GM19452 (cell line): Measurements from ENCODE around the gene FOXP4.

ENCODE experiments used
- ATAC-seq: cut with Tn5 transposase; IDR thresholded peaks from one replicate; pipeline ENCODE4 v1.9.1; 2021; ENCODE audit not compliant: unreplicated experiment

The FOXP4 gene

DNA sequence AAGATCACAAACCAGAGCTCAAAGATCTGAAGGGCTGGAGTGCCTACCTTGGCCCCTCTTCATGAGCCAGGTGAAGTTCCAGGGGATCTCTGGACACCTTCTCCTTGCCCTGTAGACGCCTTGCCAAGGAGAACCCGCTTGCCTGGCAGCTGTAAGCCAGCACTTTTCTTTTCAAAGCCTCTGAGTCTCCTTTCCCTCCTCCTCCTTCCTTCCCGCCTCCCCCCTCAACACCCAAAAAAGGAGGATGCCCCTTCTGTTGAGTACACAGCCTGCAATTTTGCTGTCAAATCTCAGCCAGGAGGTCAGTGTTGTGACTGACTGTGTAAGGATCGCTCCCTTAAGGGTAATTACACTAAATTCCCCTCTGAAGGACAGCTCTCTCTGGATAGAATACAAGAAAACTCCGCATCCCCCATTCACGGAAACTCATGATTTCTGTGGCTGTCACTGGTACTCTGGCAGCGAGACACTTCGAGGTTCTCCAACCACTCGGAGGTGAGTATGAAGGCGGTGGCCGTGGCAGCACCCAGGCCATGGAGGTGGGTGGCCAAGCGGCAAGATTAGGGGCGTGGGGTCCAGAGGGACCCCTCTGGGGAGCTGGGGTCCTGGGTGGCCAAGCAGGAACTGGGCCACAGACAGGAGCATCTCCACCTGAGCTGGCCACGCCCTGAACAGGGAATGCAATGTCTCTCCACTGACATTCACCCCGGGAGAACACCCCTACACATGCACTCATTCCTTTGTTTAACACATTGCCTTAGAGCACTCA, 23.2 kb upstream of the FOXP4 start:
- ATAC-seq: no peak

- ATAC-seq: no peak
Observed at GRCh38 chr6:41523915-41524633, 22.1 kb upstream of the FOXP4 start.

DNA sequence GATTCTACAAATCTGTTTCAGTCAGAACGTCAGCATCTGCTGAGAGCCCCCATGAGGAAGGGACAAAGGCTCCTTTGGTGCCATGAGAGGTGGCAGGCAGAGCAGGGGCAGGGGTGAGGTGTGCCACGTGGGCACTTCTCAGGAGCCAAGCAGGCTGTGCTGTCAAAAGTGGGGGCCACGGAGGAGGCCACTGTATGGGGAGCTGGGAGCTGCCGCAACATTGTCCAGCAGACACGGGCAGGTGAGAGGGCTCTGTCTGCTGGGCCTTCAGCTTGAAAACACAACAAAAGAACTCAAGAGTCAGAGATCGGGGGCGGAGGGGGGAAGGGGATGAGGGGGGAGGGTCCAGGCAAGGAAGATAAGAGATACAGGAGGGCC, 21.6 kb upstream of the FOXP4 start:
- ATAC-seq: no peak

DNA sequence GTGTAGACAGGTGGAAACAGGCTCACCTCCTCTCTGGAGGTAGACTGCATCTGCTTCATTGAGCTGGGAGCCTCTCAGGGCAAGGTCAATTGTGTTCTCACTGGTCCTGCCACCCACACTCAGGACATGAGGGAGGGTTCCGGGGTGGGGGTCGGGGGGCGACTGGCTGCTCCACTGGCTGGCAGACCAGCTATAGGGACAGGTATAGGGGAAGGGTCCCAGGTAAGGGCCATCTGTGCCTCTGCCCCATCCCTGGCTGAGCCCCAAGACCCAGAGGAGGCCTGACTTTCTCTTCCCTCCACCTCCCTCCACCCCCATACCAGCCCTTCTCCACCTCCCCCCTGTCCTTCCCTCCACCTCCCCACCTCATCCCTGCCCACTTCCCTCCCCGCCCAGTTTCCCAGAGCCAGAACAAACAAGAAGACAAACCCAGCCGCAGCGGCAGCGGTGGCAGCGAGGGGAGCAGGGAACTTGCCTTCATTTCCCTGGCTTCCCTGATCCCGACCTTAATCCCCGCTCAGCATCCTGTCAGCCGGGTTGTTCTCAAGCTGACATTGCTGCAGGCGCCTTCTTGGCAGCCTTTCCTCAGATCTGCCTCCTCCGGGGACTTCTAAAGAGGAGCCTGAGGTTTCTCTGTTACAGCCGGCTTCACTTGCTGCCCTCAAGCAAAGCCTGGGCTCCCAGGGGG, 18.3 kb upstream of the FOXP4 start:
- no peak for ATAC-seq

- no peak for ATAC-seq
Observed at GRCh38 chr6:41528409-41528963, 17.7 kb upstream of the FOXP4 start.

DNA sequence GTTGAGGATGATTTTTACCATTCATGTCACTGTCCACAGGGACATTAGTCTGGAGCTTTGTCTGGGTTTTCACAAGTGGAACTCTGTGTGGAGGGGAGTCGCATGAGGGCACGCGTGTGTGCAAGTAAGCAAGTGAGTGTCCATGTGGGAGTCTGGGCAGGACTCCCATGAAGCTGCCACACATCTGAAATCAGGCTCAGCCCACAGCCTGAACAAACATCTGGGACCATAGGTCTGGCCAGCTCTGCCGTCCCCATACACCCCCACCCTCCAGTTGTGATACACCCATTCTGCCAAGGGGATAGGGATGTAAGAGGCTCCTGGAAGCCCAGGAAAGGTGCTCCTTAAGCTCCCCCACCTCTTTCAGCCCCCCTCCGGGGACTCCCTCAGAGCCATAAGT, 17.1 kb upstream of the FOXP4 start:
- no peak for ATAC-seq

DNA sequence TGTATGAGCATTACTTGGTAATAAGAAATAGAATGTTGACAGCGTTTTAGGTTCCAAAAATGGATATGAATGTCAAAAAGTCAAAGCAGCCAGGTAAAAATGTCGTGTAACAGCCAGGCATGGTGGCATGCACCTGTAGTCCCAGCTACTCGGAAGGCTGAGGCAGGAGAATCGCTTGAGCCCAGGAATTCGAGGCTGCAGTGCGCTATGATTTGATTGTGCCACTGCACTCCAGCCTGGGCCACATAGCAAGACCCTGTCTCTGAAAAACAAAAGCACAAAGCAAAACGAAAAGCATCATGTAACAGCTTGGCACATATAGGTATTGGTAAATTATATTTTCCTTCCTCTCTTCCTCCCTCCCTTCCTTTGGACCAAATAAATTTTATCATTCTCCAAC, 16.2 kb upstream of the FOXP4 start:
- no peak for ATAC-seq

GRCh38 chr6:41530476-41530875, 15.7 kb upstream of the FOXP4 start:
- no peak for ATAC-seq

- ATAC-seq: no peak
Observed at GRCh38 chr6:41531016-41531415, 15.2 kb upstream of the FOXP4 start.

DNA sequence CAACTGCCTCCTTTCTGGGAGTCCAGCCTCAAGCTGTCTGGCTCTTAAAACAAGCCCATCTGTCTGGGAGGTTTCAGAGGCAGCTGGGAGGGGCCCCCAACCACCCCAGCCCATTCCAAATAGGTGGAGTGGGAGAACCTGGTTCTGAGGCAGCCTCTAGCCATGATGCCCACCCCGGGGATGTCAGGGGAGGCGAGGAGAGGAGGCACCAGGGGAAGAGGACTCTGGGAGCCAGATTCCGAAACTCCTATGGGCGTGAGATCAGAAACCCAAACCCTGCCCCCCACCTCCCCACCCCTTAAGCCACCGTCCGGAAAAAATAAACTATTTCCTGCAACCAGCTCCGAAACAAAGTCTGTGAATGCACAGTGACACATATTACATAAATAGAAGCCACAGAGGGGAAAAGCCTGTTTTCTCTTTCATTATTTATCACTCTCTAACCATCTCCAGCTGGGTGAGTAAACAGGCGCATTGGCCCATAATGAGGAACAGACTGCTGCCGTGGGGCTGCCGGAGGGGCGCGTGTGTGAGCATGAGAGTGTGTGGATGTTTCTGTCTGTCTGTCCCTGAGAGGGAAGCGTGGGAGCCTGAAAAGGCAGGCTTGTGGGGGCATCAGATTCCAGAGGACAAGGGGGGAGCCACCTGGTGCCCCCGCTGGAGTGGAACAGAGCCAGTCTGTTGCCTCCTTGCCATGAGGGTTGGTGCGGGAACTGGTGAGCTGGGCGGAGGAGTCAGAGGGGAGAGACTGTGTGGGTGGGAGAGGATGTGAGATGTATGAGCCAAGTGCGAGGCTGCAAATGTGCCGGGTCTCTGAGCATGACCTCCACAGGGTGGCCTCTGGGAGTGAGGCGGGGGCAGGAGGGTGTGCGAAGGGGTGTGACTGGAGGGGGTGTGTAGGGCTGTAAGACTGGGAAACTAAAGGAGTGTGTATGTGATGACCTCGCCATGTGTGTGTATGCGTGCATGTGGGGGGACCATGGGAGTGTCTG, 14.3 kb upstream of the FOXP4 start:
- ATAC-seq: peak; percentile 88

DNA sequence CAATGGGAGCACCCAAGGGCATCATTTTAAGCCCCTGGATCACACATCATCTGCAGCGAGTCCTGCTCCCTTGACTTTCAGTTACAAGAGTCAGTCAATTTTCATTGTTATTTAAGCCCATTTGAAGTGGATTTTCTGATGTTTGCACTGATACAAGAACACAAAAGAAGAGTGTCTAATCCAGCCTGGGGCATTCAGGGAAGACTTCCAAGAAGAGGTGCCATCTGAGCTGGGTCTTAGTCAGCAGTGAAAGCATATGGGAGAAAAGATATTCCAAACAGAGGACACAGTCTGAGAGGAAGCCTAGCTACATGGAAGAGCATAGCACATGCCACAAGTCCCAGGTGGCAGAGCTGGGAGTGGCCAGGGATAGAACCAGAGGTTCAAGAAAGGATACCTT, 10.4 kb upstream of the FOXP4 start:
- no peak for ATAC-seq

DNA sequence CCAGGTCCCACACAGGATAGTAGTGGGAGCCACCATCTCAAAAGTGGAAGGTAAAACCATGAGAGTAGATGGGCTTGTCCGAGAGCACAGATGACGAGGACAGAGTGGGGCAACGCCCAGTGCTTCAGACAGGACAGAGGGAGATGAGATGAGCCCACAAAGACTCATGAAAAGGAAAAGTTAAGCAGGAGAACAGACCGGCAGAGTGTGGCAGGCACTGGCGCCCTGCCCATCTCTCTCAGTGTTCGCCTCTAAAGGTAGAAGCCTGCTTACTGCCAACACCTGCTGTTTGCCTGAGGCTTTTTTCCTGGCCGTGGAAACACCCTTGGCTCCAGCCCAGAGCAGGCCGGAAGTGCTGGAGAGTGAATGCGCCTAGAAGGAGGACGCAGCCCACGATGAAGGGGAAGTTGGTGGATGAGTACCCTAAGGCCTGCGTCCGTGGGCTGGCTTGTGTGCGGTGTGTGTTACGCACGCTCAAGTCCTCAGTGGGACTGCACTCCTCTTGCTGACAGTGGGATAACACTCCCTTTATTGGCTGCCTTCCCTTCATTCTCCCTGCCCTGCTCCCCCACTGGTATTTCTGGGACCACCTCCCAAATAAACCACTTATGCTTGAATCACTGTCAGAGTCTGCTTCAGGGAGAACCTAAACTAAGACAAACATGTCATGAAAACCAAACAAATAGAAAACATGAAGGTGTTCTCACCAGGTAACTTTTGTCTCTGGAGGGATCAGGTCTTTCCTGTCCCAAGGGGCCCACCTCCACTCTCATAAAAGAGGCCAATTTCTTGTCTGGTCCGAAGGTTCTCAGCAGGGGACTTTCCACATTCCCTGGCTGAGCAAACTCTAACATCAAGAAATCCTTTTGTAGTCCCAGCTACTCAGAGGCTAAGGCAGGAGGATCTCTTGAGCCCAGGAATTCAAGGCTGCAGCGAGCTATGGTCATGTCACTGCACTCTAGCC, 9.1 kb upstream of the FOXP4 start:
- no peak for ATAC-seq

- ATAC-seq: no peak
Observed at GRCh38 chr6:41538556-41539182, 7.5 kb upstream of the FOXP4 start.

DNA sequence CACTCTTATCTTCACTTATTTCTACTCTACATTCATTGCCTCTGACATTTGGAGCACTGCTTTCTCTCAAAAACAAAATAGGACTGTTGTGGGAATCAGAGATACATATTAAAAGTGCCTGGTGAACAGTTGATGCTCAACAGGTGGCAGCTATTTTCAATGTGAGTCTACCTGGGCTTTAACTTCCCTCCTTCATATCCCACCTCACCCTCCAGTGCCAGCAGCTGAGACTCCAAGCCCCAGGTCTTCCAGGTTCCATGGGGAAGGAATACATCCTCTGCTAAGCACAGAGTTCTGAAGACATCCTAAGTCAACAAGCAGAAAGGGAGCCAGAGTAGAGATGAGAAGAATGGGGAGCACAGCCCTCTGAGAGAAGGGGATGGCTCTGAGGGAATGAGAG, 7.0 kb upstream of the FOXP4 start:
- ATAC-seq: no peak

DNA sequence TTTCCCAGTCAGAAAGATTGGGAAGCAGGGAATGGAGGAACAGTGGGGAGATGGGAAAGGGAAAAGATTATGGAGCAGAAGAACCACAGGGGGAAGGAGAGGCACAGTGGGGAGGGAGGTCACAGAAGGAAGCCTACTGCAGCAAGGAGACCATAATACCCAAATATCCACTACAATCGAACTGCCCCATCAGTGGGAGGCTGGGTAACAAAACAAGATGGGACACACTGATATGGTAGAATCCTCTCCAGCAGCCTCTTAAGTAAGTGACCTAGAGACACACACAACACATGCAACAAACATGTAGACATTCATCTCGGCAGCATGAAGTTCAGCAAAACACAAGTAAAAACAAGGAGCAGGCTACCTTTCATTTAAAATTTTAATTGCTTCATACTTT, 4.8 kb upstream of the FOXP4 start:
- ATAC-seq: no peak

DNA sequence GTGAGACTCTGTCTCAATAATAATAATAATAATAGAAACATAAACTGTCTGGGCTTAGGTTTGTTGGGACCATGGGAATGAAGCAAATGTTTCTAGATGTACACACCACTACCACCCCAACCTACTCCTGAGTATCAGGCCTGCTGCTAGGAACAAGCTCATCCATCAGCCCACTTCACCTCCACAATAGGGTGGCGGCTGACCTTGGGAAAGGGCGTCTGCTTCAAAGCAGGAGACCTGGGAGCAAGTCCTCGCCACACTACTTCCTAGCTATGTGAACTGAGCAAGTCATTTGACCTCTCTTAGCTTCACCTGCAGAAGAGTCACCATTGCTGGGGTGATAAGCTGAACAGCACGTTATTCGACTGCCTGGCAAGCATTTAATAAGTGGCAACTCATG, 3.1 kb upstream of the FOXP4 start:
- ATAC-seq: no peak

DNA sequence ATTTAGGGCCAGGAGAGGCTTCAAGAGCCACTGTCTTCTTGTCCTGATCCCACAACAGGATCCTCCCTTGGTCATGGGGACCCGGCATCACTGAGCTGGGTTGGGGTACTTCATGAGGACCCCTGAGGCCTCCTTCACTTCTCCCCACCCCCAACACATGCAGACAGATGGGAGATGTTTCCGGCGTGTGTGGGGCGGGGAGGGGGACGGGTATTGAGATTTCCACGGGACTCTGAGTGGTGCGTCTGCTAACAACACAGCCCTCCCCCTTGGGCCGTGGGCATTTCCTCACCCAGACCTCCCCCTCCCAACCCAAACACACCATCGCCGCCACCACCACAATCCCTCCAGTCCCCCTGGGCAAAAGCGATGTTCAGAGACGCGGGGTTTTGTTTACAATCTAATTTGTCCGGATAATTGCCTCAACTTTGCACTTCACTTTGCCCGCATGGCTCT, 906 bp upstream of the FOXP4 start:
- ATAC-seq: no peak

DNA sequence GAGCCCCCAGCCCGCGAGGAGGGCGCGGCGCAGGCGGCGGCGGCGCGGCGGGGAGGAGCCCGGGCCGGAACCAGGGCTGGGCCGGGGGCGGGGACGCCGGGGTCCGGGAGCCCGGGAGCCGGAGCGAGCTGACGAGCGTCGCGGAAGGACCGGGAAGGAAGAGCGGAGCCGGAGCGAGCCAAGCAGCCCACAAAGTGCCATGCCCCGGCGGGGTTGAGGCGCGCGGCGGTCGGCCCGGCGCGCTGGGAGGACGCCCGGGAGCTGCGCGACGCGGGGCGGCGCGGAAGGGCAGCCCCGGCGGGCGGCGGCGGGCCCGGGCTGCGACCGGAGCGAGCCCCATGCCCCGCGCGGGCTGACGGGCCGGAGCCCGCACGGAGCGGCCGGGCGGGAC, 289 bp downstream of the FOXP4 start:
- ATAC-seq: peak; percentile 33
